Neural cell (in vitro differentiated cells): ENCODE data around the gene LGALS12.

Experiments used
- MXI1 ChIP-seq: fragments of 450-650 bp; conservative IDR thresholded peaks from 2 replicates; pipeline ENCODE4 v1.6.1; 2014; ENCODE audit warnings: antibody characterized with exemption, mild to moderate bottlenecking; ENCODE audit not compliant: poor library complexity, severe bottlenecking
- TF ChIP-seq, protein P1 (sequence below): fragments of 450-650 bp; IDR thresholded peaks from 2 replicates; pipeline ENCODE4 v1.5.1; 2014; ENCODE audit warnings: antibody characterized with exemption, mild to moderate bottlenecking, moderate library complexity; ENCODE audit not compliant: poor library complexity, severe bottlenecking

DNA sequence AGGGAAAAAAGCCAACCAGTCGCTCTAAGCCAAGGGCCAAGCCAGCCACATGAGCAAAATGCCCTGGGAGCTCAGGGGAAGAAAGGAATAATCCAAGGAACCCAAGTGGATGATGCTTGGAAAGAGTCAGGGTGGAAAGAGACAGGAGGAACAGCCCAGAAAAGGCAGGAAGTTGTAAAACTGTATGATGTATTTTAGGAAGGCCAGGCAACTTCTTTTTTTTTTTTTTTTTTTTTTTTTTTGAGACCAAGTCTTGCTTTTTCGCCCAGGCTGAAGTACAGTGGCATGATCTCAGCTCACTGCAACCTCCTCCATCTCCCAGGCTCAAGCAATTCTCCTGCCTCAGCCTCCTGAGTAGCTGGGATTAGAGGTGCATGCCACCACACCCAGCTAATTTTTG lies 1.6 kb downstream of the LGALS12 start:
- TF ChIP-seq, protein P1, sequence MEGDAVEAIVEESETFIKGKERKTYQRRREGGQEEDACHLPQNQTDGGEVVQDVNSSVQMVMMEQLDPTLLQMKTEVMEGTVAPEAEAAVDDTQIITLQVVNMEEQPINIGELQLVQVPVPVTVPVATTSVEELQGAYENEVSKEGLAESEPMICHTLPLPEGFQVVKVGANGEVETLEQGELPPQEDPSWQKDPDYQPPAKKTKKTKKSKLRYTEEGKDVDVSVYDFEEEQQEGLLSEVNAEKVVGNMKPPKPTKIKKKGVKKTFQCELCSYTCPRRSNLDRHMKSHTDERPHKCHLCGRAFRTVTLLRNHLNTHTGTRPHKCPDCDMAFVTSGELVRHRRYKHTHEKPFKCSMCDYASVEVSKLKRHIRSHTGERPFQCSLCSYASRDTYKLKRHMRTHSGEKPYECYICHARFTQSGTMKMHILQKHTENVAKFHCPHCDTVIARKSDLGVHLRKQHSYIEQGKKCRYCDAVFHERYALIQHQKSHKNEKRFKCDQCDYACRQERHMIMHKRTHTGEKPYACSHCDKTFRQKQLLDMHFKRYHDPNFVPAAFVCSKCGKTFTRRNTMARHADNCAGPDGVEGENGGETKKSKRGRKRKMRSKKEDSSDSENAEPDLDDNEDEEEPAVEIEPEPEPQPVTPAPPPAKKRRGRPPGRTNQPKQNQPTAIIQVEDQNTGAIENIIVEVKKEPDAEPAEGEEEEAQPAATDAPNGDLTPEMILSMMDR, result no peak
- no peak for TF ChIP-seq MXI1
